Hematopoietic multipotent progenitor cell treated with erythropoietin and hydrocortisone succinate and interleukin-3 and kit ligand, for 8 days (in vitro differentiated cells): Measurements from ENCODE around the gene TPCN2.

Source experiments
- DNase-seq: peaks from one replicate; pipeline ENCODE4 v3.0.0-alpha.2; 2015

TPCN2 gene

DNA sequence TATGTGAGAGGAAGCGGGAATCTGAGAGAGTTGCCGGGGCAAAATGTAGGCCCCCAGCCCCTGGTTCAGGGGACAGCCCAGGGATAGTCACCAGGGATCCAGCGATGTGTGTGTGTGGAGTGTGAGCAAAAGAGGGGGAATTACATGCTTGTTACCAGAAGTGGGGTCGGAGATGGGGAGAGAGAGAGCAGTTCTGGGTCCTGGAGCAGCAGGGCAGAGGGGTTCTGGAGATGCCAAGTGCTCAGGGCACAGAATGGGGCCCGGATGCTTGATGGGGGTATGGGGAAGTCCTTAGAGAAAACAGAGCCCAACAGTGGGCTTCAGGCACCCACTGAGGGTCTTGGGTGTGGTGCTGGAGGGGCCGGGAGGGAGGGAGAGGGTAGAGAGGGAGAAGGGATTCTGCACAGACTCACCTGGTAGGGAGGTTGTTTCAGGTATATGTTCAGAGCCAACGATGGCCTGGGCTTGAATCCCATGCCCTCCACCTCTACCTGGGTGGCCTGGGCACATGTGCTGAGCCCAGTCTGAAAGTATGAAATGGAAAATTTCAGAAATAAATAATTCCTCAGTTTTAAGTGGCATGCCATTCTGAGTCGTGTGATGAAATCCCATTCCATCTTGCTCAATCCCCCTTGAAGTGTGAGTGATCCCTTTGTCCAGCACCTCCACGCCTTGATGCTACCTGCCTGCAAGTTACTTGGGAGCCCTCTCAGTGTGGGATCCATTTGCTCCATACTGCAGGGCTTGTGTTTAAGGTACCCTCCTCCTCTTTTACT, 119.4 kb downstream of the TPCN2 start:
- no peak for DNase-seq

DNA sequence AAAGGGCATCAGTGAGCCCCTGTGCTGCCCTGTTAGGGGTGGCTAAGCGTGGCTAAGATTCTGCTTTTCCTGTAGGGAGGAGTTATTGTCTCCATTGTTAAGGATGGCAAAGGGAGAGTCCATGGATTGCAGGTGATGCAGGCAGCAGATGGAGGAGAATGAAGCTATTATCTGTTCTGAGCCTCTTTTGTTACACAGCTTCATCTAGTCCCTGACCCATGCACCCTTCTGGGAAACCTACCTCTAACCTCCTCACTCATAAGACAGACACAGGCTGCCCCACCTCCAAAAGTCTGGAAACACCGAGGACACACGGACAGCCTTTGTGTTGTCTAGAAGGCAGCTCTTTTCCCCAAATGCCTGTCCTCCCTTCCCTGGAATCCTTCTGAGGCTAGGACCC, 120.7 kb downstream of the TPCN2 start:
- no peak for DNase-seq

DNA sequence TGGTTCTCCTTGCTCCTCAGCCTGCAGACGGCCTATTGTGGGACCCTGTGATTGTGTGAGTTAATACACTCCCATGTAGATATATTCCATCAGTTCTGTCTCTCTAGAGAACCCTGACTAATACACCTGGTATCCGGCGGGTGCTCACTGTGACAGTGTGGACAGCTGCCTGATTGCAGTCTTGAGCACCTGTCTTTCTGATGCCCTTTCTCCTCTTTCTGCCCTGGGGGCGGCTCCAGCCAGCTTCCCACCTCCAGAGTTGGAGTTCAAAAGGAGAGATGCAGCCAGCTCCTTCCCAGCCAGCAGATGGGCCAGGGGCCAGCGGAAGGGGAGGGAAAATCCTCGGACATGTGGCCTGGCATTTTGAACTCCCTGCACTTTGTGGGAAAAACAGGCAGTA, 122.0 kb downstream of the TPCN2 start:
- DNase-seq: no peak

DNA sequence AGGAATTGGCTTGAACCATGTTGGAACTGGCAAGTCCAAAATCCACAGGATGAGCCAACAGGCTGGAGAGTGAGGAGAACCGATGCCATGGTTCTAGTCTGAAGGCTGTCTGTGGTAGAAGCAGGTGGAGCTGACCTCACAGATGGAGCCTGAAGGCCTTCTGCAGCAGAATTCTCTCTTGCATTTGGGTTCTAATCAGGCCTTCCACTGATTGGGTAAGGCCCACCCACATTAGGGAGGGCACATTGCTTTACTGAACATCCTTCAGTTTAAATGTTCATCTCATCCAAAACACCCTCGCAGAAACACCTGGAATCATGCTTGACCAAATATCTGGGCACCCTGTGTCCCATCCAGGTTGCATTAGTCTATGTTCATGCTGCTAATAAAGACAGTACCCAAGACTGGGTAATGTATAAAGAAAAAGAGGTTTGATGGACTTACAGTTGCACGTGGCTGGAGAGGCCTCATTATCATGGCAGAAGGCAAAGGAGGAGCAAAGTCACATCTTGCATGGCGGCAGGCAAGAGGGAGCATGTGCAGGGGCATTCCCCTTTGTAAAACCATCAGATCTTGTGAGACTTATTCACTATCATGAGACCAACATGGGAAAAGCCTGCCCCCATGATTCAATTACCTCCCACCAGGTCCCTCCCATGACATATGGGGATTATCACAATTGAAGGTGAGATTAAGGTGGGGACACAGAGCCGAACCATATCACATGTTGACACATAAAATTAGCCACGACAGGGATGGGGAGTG, 122.9 kb downstream of the TPCN2 start:
- DNase-seq: no peak

DNA sequence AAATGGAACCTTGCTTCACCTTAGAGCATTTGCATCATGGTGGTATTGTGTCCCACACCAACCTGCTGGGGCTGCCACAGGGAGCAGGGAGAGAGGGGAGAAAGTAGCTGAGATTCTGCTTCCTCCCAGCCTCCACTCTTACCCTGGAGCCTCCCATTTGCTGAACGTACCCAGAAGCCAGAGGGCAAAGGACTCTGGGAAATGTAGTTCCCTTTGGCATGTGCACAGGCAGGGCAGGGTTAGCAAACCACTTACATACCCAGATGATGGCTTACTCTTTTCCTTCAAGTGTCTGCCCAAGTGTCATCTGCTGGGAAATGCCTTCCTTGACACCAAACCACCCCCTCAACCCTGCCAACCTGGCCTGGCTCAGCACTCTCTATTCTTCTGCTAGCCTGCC, 123.9 kb downstream of the TPCN2 start:
- DNase-seq: no peak

DNA sequence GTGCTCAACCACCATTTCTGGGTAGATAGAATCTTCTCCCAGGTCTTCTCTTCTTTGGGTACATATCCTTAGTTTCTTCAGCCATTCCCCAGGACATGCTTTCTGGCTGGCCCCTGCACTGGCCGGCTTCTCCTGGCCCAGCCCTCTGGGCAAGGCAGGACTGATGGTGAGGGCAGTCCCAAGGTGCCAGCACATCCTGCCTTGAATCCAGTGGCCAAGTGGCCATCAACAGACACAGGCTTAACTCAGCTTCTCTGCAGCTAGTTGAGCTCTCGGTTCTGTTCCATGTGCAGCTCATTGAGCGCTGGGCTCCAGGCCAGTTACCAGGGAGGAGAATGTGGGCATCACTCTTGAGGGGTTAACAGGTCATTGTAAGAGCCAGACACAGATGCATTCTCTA, 124.6 kb downstream of the TPCN2 start:
- no peak for DNase-seq

DNA sequence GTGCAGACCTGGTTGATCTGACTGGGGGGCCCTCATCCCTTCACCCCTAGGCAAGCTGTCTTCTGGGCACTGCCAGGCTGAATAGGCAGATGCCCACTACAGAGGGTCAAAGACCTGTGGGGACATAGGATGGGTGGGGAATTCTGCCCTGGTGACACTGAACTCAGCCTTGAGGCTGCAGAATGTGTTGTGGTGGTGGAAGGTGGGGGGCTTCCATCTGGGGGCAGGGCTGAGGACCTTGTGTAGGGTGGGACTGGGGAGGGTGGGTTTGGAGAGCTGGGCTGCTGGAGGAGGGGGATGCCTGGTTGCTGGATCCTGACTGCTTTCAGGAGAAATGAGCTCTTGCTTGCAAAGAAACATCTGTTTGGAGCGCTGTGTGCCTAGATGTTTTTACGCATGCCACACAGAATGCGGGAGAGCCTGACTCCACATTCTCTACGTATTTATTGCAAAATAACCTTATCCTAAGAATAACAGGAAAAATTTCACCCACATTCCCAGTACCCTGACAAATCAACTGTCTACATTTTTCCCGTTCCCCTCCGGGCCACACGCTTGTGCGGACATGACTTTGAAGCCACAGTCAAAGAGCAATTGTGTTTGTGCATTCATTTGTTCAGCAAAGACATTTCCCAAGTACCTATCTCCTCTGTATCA, 125.3 kb downstream of the TPCN2 start:
- DNase-seq: no peak

DNA sequence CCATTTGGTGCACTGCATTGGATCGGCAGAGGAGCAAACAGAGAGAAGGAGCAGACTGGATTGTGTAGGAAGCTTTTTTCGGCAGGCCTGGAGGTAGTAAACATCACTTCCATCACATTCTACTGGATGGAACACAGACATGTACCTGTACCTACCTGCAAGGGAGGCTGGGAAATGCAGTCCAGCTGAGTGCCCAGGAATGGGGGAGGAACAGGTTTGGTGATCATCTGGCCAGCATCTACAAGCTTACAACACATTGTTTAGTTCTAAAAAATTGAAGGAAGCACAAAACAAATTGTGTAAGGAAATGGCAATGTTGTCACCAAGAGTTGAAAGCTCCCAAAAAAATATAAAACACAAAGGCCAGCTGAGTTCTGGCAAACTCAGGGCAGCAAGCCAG, 126.1 kb downstream of the TPCN2 start:
- no peak for DNase-seq

DNA sequence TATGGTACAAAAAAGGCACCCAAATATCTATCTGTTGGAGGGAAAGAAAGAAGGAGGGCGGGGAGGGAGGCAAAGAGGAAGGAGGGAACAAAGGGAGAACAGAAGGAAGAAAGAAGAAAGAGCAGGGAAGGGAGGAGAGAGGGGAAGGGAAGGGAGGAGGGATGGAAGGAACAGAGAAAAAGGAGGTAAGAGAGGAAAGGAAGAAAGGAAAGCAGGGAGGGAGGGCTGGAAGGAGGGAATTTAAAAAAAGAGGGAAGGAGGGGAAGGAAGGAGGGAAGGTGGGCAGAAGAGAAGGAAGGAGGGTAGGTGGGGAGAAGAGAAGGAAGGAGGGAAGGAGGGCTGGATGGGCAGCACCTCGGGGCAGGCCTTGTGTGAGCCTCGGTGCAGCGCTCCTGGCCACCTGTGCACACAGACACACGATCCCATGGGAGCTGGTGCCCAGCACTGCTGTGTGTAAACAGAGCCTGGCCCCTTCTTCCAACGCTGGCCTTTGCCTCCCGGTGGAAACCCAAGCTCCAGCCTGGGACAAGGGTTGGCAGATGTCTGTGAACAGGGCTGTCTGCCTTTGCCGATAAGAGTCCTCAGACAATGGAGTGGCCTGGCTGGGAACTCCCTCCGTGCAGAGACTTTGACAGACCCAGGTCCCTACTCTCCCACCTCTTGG, 130.2 kb downstream of the TPCN2 start:
- DNase-seq: no peak

DNA sequence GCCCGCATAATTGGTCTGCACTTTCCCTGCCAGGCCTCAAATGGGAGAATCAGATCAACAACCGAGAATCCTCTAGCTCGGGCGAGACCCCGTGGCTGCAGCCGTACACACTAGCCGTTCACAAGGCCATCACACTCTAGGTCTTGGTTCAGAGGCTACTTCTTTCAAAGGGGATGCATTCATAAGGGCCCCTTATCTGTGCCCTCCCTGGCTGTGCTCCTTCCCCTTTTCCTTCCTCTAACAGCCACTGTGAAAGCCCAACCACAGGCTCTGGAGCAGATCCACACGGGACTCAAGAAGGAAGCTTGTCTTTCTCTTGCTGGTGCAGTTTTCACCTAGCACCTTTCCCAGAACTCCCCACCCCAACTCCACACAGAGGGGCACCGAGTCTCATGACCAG, 131.5 kb downstream of the TPCN2 start:
- no peak for DNase-seq

DNA sequence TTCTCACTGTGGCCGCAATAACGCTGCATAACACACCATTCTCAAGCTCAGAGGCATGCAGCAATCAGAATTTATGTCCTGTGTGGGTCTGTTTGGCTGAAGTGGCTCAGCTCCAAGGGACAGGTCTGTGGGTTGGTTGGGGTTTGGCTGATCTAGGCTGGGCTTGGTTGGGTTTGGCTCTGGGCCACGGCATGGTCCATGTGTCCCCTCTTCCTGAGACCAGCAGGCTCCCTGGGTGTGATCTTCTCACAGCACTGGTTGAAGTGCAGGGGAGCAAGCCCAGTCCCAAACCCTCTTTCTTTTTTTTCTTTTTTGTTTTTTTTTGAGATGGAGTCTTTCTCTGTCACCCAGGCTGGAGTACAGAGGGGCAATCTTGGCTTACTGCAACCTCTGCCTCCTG, 132.0 kb downstream of the TPCN2 start:
- no peak for DNase-seq

DNA sequence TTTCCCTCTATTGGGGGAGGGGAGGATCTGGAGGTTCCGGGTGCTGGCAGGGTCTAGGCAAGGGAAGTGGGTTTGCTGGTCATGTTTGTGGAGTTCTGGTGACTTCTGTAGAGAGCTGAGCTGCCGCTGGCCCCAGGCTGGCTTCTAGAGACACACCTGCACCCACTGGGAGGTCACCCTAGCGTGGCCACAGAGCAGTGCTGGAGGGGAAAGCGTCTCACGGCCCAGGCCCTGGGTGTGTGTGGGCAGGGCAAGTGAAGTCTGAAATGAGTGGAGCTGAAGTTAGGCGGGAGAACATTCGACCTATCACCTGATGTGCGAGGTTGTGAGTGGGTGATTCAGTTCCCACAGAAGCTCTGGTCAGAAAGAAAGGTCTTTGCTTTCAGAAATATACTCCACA, 134.9 kb downstream of the TPCN2 start:
- DNase-seq: no peak
